ES-I3 (cell line): Measurements from ENCODE around the gene ADO.

Experiments used
- H3K36me3 ChIP-seq: 2 replicates; pipeline ENCODE4 v1.6.1; 2013; ENCODE audit warnings: mild to moderate bottlenecking, low read length, control low read depth, moderate library complexity; ENCODE audit not compliant: insufficient read depth
- H3K4me1 ChIP-seq: 2 replicates; pipeline ENCODE4 v1.6.1; 2013; ENCODE audit warnings: mild to moderate bottlenecking, control low read depth, low read length; ENCODE audit not compliant: insufficient read depth
- H3K9ac ChIP-seq: 2 replicates; pipeline ENCODE4 v1.6.1; 2013; ENCODE audit warnings: low read depth, mild to moderate bottlenecking, low read length, moderate library complexity
- H3K9me3 ChIP-seq: 2 replicates; pipeline ENCODE4 v1.6.1; 2013; ENCODE audit warnings: mild to moderate bottlenecking, low read length, moderate library complexity; ENCODE audit not compliant: control insufficient read depth, insufficient read depth

ADO gene

DNA sequence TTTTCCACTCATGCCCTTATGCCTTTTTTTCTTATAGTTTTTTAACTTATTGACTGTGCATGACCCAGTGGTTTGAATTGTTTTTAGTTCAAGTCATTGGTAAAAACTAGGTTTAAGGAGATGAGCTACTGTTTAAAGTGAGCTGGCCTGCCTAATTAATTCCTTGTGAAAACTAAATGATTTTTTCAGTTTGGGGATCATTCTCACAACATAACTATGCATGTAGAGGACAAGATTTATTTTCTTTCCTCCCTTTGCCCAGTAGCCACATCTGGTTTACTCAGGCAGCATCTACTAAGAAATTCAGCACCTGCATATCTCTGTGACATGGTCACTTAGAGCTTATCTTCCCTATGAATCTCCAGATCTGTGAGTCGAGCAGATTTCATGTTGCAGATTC lies 1.7 kb downstream of the ADO start:
- peak overlapping the region; percentile 88; the same call in 1 of the 2 replicates for H3K9ac ChIP-seq

DNA sequence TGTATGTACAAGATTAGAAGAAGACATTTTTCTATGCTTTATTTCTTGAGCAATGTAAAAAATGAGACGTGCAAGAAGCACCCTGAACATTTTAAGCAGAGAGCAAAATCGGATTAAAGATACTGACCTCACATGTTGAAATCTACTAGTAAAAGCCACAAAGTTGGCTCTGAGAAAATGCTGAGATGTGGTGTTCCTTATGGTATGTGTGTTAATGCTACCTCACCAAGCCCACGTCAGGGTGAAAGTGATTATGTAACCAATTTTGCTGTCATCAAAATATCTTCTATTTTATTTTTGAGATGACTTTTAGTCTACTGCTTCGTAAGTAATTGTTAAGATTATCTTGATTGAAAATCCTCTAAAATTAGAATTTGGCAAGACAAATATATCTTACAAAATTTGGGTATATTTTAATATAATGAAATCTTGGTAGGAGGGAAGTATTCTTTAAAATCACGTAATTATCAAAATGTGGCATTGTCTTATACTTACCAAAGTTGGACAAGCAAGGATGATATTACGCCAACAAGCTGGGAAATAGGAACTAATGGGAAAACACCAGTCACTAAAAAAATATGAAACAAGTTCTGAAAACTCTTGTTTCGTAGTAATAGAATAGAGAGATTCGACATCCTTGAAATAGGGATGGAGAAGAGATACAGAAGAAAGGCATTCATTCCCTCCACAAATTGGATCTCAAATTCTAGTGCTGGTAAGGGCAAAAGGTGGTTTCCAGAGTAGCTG lies 5.8 kb downstream of the ADO start:
- Histone ChIP-seq H3K4me1 (peaks cover 10% of the 10 kb centered on the region; the same call in 1 of the 2 replicates), H3K36me3 (no peaks in the 10 kb centered on the region)

More for the DNA sequence above, 1.7 kb downstream of the ADO start:
- Histone ChIP-seq H3K9me3 (no peaks in the 10 kb centered on the region), H3K36me3 (no peaks in the 10 kb centered on the region), H3K4me1 (peaks cover 18% of the 10 kb centered on the region)

DNA sequence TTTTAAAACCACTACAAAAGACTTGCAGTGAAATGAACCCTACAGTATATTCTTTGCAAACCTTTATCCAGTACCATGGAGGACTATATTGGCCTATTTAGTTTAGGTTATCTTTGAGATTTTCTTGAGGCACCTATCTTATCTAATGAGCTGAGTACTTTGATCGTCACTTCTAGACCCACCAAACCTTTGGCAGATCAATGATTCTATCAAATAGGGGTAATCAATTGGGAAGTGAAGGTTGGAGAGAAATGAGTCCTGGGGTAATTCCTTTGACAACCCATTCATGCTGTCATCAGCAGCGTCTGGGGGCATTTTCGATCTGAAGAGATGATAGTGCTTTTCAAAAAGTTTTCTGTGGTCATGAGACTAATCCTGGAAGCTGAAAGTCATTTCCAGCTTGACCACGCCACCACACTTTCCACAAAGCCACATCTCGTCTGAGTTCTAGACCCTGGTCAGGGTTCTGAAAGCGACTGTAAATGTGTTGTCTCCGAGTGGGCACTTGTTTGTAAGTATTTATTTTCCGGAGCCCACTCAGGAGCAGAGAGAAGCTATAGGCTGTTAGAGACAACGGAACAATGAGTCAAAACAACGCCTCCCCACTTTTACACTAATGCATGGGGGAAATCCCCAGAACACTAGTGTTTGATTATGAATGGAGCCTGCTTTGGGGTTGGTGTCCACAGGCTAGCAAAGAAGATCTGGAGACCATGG lies 6.8 kb downstream of the ADO start:
- peaks cover 9% of the 10 kb centered on the region; the same call in 1 of the 2 replicates for H3K4me1 ChIP-seq
- H3K36me3 ChIP-seq: no peaks in the 10 kb centered on the region
- H3K9ac ChIP-seq: no peak overlapping the region
- no peaks in the 10 kb centered on the region for H3K9me3 ChIP-seq

More for the DNA sequence above, 5.8 kb downstream of the ADO start:
- Histone ChIP-seq H3K9me3 (no peaks in the 10 kb centered on the region), H3K9ac (no peak overlapping the region)

DNA sequence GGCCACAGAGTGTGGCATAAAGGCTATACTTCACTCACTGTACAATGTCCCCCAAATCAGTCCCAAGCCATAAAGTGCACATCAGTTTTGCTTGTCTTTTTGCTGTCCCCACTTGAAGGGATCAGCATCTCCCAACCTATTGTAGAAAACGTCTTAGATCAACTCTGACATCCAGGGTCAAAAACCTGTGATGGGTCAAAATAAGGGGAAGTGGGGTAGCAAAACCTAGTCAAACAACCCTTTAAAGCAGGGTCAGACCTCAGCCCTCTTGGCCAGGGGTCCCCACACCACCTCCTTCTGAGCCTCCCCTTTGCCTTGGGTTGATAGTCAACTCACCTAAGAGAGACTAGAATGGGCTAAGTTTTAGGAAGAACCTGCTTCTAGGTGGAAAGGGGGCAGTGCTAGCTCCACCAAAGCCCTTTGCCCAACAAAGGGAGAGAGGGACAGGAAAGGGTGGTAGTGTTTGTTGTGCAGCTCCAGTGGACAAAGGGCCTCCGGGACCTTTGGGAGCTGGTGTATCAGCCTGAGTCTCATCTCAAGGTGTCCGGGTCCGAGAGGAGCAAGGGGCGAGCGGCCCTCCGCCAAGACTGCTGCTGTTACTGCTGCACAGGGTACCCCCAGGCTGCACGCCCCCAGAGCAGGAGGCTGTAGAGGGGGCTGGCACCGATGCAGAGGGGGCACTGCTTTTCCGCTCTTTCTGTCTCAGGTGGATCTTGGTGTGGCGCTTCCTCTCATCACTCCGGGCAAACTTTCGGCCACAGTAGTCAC lies 8.3 kb downstream of the ADO start:
- no peak overlapping the region for H3K9ac ChIP-seq
- H3K36me3 ChIP-seq: no peaks in the 10 kb centered on the region
- H3K4me1 ChIP-seq: no peaks in the 10 kb centered on the region
- H3K9me3 ChIP-seq: no peaks in the 10 kb centered on the region

DNA sequence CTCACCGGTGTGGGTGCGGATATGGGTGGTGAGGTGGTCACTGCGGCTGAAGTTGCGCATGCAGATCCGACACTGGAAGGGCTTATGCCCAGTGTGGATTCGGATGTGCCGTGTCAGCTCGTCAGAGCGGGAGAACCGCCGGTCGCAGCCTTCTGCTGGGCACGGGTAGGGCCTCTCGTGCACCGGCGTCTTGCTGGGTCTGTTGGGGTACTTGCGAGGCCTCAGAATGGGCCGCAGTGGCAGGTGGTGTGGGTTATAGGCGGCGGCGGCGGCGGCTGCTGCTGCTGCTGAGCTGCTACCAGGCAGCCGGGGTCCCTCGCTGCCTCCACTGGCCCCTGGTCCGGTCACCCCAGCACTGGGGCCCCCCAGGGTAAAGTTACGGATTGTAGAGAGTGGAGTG lies 8.9 kb downstream of the ADO start:
- Histone ChIP-seq H3K9ac (no peak overlapping the region), H3K4me1 (no peaks in the 10 kb centered on the region), H3K36me3 (no peaks in the 10 kb centered on the region), H3K9me3 (no peaks in the 10 kb centered on the region)

DNA sequence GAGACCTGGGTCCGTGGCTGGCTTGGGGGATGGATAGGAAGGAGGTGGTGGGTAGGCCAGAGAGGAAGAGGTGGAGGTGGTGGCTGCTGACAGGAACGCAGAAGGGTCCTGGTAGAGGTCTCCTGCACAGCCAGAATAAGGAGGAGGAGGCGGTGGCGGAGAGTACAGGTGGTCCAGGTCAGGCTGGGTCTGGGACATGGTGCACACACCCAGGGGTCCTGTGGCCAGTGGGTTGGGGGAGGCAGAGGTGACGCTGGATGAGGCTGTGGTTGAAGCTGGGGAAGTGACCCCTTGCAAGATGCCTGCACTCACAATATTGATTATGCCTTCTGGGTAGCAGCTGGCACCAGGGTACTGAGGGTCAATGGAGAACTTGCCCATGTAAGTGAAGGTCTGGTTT lies 9.5 kb downstream of the ADO start:
- no peaks in the 10 kb centered on the region for H3K4me1 ChIP-seq
- no peak overlapping the region for H3K9ac ChIP-seq
- no peaks in the 10 kb centered on the region for H3K9me3 ChIP-seq
- H3K36me3 ChIP-seq: no peaks in the 10 kb centered on the region

DNA sequence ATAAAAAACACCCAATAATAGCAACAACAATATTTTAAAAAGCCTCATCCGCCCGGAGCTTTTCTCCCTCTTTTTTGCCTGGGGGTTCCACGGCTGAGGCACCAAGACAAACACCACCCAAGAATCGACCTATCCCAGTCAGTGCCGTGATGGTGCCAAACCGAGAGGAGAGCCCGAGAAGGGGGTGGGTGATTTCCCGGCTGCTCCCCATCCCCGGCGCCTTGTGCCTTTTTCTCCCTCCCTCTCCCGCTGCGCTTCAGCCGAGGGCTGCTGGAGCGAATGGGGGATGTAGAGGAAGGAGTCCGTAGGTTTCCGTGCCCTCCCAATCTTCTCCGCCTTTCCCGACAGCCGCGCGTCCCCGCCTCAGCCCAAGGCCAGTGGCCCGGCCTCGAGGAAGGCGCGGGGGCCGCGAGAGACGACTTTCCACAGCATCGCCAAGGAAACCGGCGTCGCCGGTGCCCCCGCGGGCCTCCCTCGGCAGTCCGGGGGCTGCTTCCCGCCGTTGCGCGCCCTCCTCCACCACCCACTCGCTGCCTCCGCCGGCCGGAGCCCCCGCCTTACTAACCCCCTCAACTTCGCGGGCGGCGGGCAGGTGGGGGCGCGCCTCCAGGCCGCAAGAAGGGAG lies 10.3 kb downstream of the ADO start:
- H3K4me1 ChIP-seq: no peaks in the 10 kb centered on the region
- H3K9ac ChIP-seq: peak overlapping the region; percentile 85
- H3K36me3 ChIP-seq: no peaks in the 10 kb centered on the region
- H3K9me3 ChIP-seq: no peaks in the 10 kb centered on the region

DNA sequence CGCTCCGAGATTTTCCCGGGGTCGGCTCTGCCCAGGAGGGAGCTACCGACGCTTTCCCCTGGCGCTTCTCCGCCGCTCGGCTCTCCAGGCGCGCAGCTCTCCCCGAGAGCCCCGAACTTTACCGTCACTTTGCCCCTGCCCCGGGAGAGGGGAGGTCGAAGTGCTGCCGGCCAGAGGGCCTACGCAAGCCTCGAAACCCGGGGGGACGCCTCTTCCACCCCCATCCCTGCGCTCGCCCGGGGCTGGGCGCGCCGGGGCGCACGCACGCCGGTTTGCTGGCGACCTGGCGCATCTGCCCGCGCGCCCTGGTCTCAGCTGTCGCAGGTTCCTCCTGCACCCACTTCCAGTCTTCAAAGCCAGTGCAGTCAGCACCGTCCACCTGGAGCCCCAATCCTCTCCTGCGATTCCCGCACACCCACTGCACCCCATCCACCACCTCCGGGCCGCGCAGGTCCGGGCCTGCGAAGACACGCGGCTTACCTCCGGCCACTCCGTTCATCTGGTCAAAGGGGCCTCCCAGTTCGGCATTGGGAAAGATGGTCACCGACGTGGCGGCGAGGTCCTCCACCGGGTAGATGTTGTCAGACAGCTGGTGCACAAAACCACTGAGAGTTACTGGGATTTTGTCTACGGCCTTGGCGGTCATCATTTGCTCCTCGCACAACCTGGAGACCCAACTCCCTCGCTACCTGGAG lies 11.0 kb downstream of the ADO start:
- no peaks in the 10 kb centered on the region for H3K9me3 ChIP-seq
- H3K9ac ChIP-seq: peak overlapping the region; percentile 85
- H3K4me1 ChIP-seq: no peaks in the 10 kb centered on the region
- H3K36me3 ChIP-seq: no peaks in the 10 kb centered on the region

DNA sequence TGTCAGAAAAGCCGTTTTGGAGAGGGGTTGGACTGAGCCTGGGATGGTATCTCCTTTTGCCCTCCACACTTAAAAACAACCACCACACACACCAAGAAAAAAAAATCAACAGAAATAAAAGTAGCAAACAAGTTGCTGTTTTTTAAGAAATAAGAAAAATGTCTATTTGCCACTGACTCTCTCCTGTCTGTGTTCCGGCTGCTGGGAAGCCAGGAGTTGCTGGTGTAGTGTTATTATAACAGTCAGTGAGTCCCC lies 11.5 kb downstream of the ADO start:
- H3K9me3 ChIP-seq: no peaks in the 10 kb centered on the region
- peak overlapping the region; percentile 85; the same call in 1 of the 2 replicates for H3K9ac ChIP-seq
- no peaks in the 10 kb centered on the region for H3K4me1 ChIP-seq

DNA sequence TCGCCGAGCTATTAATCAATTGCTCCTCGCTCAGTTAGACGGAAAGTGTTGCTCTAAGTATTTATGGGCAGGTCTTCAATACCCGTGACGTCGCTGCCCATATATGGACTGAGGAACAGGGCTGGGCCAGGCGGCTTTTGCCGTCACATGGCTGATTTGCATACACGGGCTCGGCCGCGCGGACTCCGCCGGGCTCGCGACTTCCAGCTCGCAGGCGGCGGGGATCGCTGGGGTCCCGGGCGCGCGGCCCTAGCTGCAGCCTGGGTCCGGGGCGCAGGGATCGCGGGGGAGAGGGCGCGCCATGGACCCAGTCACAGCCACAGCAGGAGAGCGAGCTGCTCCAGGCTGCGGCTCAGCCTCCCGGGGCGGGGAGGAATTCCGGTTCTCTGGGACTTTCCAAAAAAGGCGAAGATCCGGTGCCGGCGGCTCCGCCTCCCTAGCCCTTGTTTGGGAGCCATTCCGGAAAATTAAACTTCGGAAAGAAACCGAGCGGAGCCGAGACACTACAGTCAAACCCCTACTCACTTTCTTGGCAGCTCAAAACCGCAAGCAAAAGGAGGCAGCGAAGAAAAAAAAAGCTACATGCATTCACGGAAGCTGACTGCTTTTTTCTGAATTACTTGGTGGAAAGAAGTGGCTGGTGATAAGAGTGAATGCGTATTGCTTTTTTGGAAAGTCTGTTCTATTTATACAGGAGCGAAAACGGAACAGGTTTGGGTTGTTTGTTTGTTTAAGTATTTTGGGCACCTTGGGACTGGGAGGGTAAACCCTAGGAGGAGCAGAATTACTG lies 12.0 kb downstream of the ADO start, which contains the start of gene EGR2:
Gene EGR2, minus strand, starts transcription at position 36 of the 790 bp plus-strand sequence. CDS start 337 bp downstream, outside the sequence.
- H3K9me3 ChIP-seq: no peaks in the 10 kb centered on the region
- H3K4me1 ChIP-seq: no peaks in the 10 kb centered on the region
- no peaks in the 10 kb centered on the region for H3K36me3 ChIP-seq
- peak within 1 kb of the TSS; percentile 85 for H3K9ac ChIP-seq

More for the DNA sequence above, 11.5 kb downstream of the ADO start:
- H3K36me3 ChIP-seq: no peaks in the 10 kb centered on the region

DNA sequence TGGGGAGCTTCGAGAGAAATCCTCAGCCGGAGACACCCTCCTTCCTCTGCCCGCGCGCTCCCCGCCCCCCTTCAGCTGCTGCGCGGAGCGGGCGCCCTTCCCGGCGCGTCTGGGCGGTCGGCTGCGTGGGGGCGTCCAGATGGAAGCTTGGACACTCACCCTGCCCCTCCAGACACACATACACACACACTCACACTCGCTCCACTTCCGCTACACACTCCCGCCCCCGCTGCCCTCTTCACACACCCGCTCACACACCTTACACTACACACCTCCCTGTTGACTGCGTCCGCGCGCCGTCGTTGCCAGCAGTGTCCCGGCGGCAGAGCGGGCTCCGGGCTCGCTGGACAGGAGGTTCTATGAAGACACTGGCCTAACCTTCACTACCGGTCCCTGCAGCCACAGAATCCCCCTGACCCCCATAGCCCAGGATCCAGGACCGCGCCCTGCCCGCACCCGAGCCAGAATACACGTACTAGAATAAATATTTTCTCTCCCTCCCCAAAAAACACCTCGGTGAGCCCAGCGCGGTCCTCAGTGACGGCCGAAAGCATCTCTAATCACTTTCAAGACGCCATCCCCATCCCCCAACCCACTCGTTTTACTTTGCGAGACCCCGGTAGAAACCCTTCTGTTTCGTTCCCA lies 12.7 kb downstream of the ADO start:
- H3K9me3 ChIP-seq: no peaks in the 10 kb centered on the region
- H3K36me3 ChIP-seq: no peaks in the 10 kb centered on the region
- H3K4me1 ChIP-seq: no peaks in the 10 kb centered on the region
- peak overlapping the region; percentile 85; the same call in 1 of the 2 replicates for H3K9ac ChIP-seq

DNA sequence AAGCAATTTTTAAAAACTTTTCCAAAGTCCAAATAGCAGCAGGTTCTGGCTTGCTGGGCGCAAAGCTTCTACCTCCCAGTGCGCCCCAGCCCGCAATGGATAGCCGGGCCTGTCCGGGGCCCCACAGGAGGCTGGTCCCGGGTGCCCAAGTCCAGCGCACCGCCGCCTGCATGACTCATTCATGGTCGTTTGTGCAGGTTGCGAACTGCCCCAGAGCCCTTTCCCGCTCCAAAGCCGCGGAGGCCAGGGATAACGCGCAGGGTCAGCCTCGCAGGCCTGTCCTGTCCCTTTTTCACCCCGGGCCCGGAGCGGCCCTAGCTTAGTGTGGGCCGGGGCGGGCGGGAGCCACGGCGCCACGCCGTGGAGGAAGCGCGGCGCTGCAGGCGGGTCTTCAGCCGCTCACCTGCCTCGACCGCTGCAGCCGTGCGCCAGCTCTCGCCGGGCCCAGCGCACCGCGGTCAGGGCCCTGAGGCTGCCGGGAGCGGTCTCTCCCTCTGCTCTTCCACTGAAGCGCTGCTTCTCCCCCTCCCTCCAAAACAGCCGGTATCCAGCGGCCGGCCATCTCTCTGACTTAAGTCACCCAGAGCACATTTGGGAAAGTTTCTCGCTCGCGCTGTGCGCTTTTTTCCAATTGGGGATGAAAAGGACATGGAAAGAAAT lies 13.4 kb downstream of the ADO start:
- Histone ChIP-seq H3K9ac (peak overlapping the region; percentile 85; the same call in 1 of the 2 replicates), H3K9me3 (no peaks in the 10 kb centered on the region), H3K4me1 (no peaks in the 10 kb centered on the region), H3K36me3 (no peaks in the 10 kb centered on the region)
